ENCODE measurements around the gene MPDU1.
A peak's percentile ranks its signal among the peaks of the same experiment; 100 is the strongest.

The MPDU1 gene
- 17.2 to 41.4 (median 35.6) reads per million in 4 experiments for total RNA-seq

DNA sequence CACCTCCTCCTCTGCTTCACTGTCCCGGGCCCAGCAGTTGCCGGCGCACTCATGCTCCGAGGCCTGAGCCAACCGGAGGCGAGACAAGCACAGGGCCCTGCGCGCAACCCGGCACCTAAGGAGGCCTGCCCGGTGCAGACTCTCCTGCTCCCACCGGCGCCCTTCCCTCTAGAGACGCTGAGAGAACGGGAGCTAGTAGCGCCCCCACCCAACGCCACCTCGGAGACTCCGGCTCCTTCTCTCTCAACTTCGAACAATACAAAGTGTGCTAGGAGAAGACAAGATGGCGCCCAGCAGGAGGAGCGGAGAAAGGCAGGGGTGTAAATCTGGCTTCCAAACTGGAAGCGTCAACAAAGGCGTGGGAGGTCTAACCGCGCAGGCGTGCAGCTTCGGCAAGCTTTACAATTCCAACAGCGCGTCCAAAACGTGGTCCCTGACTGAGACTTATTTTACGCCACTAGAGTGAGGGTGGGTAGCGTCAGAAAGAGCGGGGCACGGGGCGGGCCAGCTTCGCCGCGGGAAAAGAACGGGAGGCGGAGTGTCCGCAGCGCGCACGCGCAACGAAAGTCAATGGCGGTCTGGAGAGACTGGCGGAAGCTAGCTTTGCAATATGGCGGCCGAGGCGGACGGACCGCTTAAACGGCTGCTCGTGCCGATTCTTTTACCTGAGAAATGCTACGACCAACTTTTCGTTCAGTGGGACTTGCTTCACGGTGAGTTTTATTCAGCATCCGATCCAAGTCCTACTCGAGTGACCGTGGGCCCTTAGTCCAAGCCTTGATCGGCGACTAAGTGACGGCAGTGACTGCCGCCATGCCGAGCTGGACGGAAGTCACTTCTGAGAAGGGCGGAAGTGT, at the start of gene MPDU1:
Gene MPDU1, plus strand, starts transcription at position 600 of the 857 bp plus-strand sequence. Its CDS starts 11 bp downstream, at position 611.
- DNase-seq: peak; percentile 91

DNA sequence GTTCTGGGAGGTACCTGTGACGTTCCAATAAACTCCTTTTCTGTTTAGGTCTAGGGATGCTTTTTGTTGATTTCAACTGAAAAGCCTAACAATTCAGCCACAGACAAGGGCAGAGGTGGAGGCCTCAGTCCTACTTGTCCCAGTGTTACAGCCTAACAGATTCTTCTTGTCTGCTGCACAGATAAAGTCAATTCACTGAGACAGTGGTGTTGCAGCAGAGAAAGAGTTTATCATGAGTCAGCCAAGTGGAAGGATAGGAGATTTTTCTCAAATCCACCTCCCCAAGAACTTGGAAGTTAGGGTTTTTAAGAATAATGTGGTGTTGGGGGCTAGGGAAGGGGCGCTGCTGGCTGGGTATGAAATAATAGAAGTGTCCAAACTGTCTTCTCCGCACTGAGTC, 45.6 kb upstream of the MPDU1 start:
- no peak for DNase-seq

DNA sequence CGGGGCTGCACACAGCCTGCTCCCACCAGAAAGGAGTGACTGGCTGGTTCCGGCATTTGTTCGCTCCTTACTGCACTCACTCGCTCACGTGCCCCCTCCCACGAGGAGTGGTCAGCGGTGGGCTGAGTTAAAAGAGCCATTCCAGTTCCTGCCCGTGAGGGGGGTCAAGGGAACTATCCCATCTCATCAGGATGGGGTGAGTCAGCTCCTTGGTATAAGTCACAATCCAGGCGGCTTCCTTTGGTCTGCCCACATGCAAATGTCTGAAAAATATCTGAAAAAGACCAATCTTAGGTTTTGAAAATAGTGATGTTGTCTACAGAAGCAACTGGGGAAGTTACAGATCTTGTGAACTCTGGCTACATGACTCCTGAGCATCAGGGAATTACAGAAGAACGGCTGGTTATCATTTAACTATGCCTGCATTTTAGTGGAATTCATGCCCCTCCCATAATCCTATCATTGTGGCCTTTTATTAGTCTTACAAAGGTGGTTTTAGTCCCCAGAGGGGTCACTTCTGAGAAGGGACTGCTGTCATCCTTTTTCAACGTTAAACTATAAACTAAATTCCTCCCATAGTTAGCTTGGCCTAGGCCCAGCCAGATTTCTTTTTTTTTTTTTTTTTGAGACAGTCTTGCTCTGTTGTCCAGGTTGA, 44.6 kb upstream of the MPDU1 start:
- DNase-seq: no peak

DNA sequence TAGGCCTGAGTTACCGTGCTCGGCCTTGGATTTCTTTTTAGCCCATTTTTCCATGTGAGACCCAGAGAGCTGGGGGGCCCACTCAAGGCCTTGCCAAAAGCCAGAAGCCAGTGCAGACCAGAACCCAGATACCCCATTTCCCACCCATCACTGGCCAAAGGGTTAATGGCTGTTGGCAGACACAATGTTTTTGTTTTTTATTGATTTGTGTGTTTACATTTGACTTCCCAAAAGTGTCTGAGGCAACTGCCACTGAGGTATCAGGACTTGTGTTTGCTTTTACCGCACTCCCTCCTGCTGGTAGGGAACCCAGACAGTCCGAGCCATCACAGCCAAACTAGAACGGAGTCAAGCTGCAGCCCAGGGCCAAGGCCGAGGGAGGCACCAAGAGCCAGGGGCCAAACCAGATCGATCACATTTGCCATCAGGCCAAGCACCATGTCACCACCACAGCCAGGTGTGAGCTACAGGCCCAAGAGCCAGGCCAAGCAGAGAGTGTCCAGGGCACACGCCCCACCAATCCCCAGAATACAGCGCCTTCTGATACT, 42.5 kb upstream of the MPDU1 start:
- DNase-seq: no peak

DNA sequence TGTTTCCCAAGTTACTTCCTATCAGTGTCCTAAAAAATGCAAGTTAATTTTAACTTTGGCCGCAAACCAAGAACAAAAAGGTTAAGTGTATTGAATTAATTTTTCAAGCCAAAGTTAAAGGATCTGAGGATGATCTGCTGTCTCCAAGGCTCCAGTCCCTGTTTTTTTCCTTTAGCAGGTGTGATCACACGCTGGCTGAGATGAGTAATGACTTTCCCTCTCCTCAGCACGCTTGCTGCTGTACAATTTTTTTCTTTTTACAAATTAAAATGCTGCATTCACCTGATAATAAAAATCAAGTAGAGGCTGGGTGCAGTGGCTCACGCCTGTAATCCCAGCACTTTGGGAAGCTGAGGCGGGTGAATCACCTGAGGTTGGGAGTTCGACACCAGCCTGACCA, 38.7 kb upstream of the MPDU1 start:
- DNase-seq: no peak

DNA sequence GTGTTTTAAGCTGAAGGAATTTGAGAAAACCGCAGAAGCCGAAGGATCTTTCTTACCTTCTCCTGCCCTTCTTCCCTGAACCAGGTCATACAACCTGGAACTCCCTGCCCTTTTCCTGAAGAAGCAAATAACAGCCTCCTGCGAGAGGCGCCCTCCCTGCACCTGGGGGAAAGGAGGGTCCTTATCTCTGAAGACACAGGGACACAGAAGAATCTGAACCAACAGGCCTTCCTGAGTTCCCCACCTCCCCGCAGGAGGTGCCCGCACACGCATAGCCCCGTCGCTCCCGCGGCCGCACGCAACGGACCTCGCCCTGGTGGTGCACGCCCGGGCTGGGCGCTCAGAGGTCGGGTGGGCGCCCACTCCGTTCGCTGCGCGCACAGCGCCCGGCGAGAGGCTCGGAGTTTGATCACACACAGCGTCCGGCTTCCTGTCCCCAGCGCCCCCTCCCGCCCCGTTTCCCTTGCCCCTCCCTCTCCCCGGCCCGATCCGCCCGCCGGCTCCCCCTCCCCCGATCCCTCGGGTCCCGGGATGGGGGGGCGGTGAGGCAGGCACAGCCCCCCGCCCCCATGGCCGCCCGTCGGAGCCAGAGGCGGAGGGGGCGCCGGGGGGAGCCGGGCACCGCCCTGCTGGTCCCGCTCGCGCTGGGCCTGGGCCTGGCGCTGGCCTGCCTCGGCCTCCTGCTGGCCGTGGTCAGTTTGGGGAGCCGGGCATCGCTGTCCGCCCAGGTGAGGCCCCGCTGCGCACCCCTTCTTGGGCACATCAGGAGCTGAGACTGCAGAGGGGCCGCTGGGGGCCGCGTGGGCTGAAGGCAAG, 34.9 kb upstream of the MPDU1 start, which contains the start of gene TNFSF12:
Gene TNFSF12, plus strand, starts transcription at position 474 of the 816 bp plus-strand sequence. Its CDS starts 96 bp downstream, at position 570.
- DNase-seq: peak; percentile 28

DNA sequence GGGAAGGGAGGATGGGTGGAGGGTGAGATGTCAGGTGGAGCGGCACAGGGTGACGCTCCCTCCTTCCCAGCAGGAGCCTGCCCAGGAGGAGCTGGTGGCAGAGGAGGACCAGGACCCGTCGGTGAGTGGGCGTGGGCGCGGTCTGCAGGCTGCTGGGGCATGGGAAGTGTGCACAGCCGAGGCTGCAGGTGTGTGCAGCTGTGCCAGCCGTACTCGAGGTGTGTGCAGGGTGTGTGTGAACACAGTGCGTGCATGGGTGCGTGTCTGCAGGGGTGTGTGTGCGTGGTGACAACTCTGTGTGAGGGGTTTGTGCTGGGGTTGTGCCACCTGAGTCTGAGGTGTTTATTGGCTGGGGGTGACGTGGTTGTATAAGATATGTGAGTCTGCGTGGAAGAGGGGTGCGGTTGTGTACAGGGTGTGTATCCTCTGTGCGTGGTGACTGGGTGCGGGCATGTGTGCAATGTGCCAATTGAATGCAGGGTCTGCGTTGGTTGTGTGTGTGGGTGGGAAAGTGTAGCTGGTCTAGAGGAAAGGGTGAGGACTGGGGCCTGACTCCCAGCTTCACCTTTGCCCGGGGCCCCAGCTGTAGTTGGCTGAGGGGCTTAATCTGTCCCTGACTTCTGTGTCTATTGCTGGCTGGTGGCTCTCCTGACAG, 34.1 kb upstream of the MPDU1 start:
- no peak for DNase-seq

DNA sequence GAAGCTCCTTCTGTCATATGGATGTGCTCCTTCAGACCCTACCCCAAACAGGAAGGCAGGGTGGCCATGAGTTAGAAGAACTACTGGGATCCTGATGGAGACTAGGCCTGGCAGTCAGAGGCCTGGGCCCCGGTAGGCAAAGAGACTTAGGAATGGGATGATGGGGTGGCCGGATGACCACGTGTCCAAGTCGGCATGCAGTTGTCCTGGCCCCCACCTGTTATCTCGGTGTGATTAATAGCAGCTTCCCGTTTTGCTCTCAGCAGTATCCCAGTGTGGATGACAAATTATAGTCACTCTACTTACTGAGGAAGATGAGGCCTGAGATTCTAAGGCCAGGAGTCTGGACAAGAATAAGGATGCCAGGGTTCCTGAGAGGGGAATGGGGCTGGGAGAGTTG, 33.3 kb upstream of the MPDU1 start:
- DNase-seq: no peak

DNA sequence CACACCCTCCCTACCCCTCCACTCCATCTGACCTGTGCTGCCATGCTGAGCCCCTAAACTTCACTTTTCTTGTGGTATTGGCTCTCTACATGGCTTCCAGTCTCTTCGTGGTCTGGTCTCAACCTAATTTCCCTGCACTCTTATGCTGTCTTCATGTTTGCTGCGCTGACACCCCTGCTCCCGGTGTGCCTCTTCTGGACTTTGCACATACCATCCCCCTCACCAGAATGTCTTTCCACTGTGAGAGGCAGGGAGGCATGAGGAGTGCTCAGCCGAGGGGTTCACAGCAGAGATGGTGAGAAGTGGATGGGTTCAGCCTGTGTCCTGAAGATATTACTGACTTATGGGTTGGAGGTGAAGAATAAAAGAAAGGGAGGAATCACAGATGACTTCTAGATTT, 32.3 kb upstream of the MPDU1 start:
- no peak for DNase-seq

DNA sequence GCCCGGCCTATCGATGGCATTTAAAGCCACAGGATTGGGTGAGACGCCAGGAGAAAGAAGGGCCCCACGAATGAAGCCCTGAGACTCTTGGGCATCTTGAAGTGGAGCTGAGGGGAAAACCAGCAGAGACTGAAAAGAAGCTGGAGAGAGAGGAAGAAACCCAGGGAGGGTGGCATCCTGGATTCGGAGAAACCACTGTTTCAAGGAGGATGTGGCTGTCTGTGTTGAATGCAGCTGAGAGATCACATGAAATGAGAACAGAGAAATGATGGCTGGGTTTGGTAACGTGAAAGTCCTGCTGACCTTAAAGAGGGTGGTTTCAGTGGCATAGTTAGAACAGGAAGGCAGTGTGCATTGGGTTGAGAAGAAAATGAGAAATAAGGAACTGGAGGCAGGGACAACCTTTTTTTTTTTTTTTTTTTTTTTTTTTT, 31.0 kb upstream of the MPDU1 start:
- no peak for DNase-seq

DNA sequence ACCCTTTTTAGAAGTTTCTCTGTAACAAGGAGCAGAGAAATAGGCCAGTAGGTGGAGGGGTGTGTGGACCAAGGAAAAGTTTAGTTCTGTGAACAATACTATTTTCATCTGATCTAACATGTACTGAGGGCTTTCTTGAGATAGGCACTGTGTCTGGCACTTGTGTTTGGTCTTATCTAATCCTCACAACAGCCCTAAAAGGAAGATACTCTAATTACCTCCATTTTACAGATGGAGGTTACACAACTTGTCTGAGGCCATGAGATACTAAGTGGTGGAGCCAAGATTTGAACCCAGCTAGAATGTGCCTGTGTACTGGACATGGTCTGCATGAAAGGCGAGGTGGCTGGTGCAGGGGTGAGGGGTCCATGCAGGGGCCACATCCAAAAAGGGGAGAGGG, 30.3 kb upstream of the MPDU1 start:
- no peak for DNase-seq

DNA sequence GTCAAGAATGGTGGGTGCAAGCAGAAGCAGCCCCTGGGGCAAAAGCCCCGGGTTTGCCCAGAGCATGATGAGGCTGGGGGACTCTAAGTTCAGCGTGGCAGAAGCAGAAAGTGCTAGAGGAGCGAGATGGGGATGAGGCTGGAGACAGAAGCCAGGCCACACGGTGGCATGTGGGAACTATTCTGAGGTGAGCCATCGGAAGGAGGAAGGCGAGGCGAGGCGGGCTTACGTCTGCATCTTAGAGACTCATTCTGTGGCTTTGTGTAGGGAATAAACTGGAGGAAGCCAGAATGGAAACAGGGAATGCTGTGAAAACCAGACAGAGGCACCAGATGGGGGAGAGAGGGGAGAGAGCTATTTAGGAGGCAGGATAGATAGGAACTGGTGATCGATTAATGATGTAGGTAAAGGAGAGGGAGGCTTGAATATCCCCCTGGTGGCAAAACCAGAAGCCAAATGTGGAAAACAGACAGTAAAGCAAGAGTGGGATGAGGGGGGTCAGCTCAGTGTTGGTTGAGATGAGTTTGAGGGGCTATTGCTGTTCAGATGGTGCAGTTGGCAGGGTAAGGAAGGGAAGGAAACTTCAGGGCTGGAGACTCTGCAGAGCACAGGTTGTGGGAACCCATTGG, 28.2 kb upstream of the MPDU1 start:
- no peak for DNase-seq

DNA sequence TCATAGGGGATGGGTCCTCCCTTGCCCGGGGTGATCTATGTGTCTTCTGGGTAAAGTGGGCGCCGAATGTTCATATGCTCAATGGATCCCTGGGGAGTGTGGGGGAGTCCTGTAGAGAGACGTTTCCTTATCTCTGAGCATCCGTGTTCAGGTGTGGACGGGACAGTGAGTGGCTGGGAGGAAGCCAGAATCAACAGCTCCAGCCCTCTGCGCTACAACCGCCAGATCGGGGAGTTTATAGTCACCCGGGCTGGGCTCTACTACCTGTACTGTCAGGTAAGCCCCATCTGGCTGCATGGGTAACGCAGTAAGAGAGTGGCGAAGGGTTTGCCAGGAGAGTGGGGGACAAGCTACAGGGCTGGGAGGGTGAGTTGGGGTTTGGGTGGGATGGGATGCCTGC, 27.0 kb upstream of the MPDU1 start:
- no peak for DNase-seq

DNA sequence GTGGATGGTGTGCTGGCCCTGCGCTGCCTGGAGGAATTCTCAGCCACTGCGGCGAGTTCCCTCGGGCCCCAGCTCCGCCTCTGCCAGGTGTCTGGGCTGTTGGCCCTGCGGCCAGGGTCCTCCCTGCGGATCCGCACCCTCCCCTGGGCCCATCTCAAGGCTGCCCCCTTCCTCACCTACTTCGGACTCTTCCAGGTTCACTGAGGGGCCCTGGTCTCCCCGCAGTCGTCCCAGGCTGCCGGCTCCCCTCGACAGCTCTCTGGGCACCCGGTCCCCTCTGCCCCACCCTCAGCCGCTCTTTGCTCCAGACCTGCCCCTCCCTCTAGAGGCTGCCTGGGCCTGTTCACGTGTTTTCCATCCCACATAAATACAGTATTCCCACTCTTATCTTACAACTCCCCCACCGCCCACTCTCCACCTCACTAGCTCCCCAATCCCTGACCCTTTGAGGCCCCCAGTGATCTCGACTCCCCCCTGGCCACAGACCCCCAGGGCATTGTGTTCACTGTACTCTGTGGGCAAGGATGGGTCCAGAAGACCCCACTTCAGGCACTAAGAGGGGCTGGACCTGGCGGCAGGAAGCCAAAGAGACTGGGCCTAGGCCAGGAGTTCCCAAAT, 26.4 kb upstream of the MPDU1 start:
- DNase-seq: no peak

DNA sequence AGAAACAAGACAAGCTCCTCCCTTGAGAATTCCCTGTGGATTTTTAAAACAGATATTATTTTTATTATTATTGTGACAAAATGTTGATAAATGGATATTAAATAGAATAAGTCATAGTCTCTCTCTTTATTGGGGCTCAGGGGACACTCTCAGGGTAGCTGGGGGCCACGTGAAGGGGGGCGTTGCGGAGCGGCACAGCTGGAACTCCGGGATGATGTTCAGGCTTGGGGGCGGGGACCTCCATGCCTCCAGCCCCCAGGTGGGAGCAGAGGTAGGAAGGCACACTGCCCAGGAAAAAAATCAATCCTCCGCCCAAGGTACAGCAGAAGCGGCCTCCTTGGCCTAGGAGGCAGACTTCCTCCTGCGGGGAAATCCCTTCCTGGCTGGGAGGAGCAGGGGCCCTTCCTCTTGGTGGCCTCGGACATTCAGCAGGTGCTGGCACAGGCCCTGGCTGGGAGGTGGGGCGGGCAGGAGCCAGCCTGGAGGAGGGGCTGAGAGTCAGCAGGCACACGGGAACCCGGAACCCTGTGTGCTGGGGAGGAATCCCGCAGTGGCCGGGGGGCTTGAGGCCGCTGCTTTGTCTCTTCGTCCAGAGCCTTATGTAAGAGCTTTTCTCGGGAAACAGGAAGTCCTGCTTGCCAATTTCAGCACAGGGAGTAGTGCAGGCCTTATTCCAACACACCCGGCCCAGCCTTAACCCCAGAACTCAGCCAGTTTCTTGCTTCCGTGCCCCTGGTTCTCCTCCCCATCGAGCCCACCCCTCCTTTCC, 25.7 kb upstream of the MPDU1 start:
- DNase-seq: no peak

DNA sequence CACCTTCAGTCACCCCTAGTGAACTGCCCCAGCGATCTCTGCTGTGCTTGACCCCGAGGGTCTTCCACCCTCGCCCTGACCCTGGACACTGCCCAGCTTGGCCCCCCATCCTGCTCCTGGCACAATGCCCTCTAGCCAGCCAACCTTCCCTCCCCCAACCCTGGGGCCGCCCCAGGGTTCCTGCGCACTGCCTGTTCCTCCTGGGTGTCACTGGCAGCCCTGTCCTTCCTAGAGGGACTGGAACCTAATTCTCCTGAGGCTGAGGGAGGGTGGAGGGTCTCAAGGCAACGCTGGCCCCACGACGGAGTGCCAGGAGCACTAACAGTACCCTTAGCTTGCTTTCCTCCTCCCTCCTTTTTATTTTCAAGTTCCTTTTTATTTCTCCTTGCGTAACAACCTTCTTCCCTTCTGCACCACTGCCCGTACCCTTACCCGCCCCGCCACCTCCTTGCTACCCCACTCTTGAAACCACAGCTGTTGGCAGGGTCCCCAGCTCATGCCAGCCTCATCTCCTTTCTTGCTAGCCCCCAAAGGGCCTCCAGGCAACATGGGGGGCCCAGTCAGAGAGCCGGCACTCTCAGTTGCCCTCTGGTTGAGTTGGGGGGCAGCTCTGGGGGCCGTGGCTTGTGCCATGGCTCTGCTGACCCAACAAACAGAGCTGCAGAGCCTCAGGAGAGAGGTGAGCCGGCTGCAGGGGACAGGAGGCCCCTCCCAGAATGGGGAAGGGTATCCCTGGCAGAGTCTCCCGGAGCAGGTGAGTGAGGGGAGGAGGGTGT, 24.9 kb upstream of the MPDU1 start, which contains the start of gene TNFSF13:
Gene TNFSF13, plus strand, starts transcription at position 207 of the 776 bp plus-strand sequence. Its CDS starts 290 bp downstream, at position 497.
- no peak for DNase-seq

DNA sequence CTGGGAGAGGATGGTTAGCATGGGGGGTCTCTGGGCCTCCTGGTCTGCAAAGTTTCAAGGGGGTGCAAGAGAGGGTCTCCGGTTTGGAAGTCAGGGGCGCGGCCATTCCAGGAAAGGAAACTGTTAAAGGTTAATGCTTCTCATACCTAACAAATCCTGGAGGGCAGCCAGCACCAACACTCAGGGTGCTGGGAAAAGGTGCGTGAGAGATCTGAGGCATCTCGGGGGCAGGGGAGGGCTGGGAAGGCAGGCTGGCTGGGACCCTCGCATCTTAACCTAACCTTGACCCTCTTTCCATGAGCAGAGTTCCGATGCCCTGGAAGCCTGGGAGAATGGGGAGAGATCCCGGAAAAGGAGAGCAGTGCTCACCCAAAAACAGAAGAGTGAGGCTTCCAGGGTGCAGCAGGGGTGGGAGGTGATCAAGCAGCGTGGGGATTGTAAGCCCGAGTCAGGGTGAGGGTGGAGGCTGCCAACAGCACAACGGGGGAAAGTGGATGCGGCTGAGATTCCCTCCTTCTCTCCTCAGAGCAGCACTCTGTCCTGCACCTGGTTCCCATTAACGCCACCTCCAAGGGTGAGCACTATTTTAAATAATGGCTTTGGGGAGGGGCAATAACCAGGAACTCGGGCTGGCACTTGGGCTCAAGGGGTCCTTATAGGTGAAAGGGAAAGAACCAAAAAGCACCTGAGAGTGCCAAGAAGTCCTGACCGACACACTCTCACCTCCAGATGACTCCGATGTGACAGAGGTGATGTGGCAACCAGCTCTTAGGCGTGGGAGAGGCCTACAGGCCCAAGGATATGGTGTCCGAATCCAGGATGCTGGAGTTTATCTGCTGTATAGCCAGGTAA, 24.1 kb upstream of the MPDU1 start:
- no peak for DNase-seq
